T-helper 17 cell (primary cell): ENCODE results near the gene INCA1. TPM values are rescaled to one million over a fixed set of nuclear protein-coding genes. Genes with fewer than 3 reads are reported as not detected.
A peak's percentile ranks its signal among the peaks of the same experiment; 100 is the strongest.
"Not testable (repeated sequence)": the region's sequence is repeated elsewhere in the genome, so short reads cannot be mapped to it uniquely, and the experiment has no call there.

Experiments used
- ATAC-seq: fragments of 150-1000 bp; cut with Tn5 transposase; 2 replicates; pipeline ENCODE4 v1.10.0; 2021; ENCODE audit warnings: mild to moderate bottlenecking, moderate library complexity
- DNase-seq, 3 donors: peaks; one replicate each; pipeline versions ENCODE4 v3.0.0 to v3.0.0-alpha.2; 2020 to 2021
- H3K9me3 ChIP-seq: one replicate; pipeline ENCODE4 v1.7.0; 2013; ENCODE audit warnings: low read length, mild to moderate bottlenecking; ENCODE audit not compliant: control insufficient read depth, poor library complexity, severe bottlenecking
- H3K27ac Mint-ChIP-seq: one replicate; pipeline ENCODE4 v1.8.0; 2022; ENCODE audit warnings: mild to moderate bottlenecking, moderate library complexity, mixed read lengths
- H3K27me3 Mint-ChIP-seq: one replicate; pipeline ENCODE4 v1.8.0; 2022; ENCODE audit warnings: mixed read lengths
- H3K36me3 Mint-ChIP-seq: one replicate; pipeline ENCODE4 v1.8.0; 2022; ENCODE audit warnings: low read depth, mixed read lengths
- H3K4me1 Mint-ChIP-seq: one replicate; pipeline ENCODE4 v1.8.0; 2022; ENCODE audit warnings: mild to moderate bottlenecking, mixed read lengths
- H3K4me3 Mint-ChIP-seq: one replicate; pipeline ENCODE4 v1.8.0; 2022; ENCODE audit warnings: mild to moderate bottlenecking, moderate library complexity, mixed read lengths
- total RNA-seq, 4 donors: library from RNA in 2 of 4; stranded (reverse) in 2 of 4; gene quantifications; one replicate each; pipeline ENCODE4 v1.2.3 and lab custom pipeline; 2022 to 2026

Gene INCA1
- total RNA-seq = not detected
- 0 to 0.15 reads per million in 2 donors for total RNA-seq (lab: John Stamatoyannopoulos, UW)

- Mint-ChIP-seq H3K27me3 (no peaks in the 10 kb centered on the region), H3K4me1 (peaks cover 28% of the 10 kb centered on the region), H3K36me3 (no peaks in the 10 kb centered on the region), H3K27ac (peak within 1 kb of the TSS; percentile 88), H3K4me3 (peak within 1 kb of the TSS; percentile 92)
- ATAC-seq (peak; percentile 96), DNase-seq (peak; percentile 88 to 90 (median 88))
- H3K9me3 ChIP-seq = no peaks in the 10 kb centered on the region
Observed at GRCh38 chr17:4997302-4998026, at the start of gene INCA1, which contains the start of gene KIF1C. INCA1 (minus strand) TSS chr17:4997522; CDS start chr17:4994437, 3,085 bp downstream. KIF1C (plus strand) TSS chr17:4997950; CDS start chr17:5000247, 2,297 bp downstream.

- DNase-seq = no peak
Observed at GRCh38 chr17:5045496-5045895, 48.2 kb upstream of the INCA1 start.

GRCh38 chr17:5044630-5045029 lies 47.3 kb upstream of the INCA1 start:
- H3K4me3 Mint-ChIP-seq = no peak overlapping the region
- H3K36me3 Mint-ChIP-seq = no peaks in the 10 kb centered on the region
- DNase-seq (no peak), ATAC-seq (no peak)
- H3K4me1 Mint-ChIP-seq = peaks cover 47% of the 10 kb centered on the region
- peak overlapping the region; percentile 88 for H3K27ac Mint-ChIP-seq
- H3K27me3 Mint-ChIP-seq = no peaks in the 10 kb centered on the region
- no peaks in the 10 kb centered on the region for H3K9me3 ChIP-seq

More at GRCh38 chr17:5045496-5045895, 48.2 kb upstream of the INCA1 start:
- no peak overlapping the region for H3K4me3 Mint-ChIP-seq
- no peaks in the 10 kb centered on the region for H3K36me3 Mint-ChIP-seq
- peak overlapping the region; percentile 62 for H3K27ac Mint-ChIP-seq
- H3K9me3 ChIP-seq = no peaks in the 10 kb centered on the region
- ATAC-seq = peak; percentile 5
- H3K4me1 Mint-ChIP-seq = peaks cover 48% of the 10 kb centered on the region
- no peaks in the 10 kb centered on the region for H3K27me3 Mint-ChIP-seq

GRCh38 chr17:5043524-5043923 lies 46.2 kb upstream of the INCA1 start:
- Mint-ChIP-seq H3K4me1 (peaks cover 38% of the 10 kb centered on the region), H3K27ac (peak overlapping the region; percentile 88), H3K27me3 (no peaks in the 10 kb centered on the region), H3K36me3 (no peaks in the 10 kb centered on the region), H3K4me3 (peak overlapping the region; percentile 87)
- H3K9me3 ChIP-seq = no peaks in the 10 kb centered on the region
- DNase-seq (no peak), ATAC-seq (no peak)

- ATAC-seq (peak; percentile 69), DNase-seq (no peak)
- peak overlapping the region; percentile 88 for H3K27ac Mint-ChIP-seq
- H3K4me3 Mint-ChIP-seq = peak overlapping the region; percentile 87
- H3K9me3 ChIP-seq = no peaks in the 10 kb centered on the region
- peaks cover 31% of the 10 kb centered on the region for H3K4me1 Mint-ChIP-seq
- H3K27me3 Mint-ChIP-seq = no peaks in the 10 kb centered on the region
- no peaks in the 10 kb centered on the region for H3K36me3 Mint-ChIP-seq
Observed at GRCh38 chr17:5042157-5043022, 45.1 kb upstream of the INCA1 start.

GRCh38 chr17:5035315-5035714 lies 38.0 kb upstream of the INCA1 start, which contains the start of gene SLC52A1:
SLC52A1 (minus strand) TSS chr17:5035426; CDS start chr17:5034606, 820 bp downstream.
- DNase-seq = no peak
- Mint-ChIP-seq H3K36me3 (no peaks in the 10 kb centered on the region), H3K27me3 (no peaks in the 10 kb centered on the region), H3K27ac (no peak within 1 kb of the TSS), H3K4me3 (no peak within 1 kb of the TSS), H3K4me1 (peaks cover 18% of the 10 kb centered on the region)
- no peak for ATAC-seq
- no peaks in the 10 kb centered on the region for H3K9me3 ChIP-seq

- Mint-ChIP-seq H3K27ac (no peak overlapping the region), H3K27me3 (no peaks in the 10 kb centered on the region)
Observed at GRCh38 chr17:5034651-5035050, 37.3 kb upstream of the INCA1 start.

GRCh38 chr17:5034063-5034462 lies 36.7 kb upstream of the INCA1 start:
- H3K36me3 Mint-ChIP-seq = no peaks in the 10 kb centered on the region
- no peak for DNase-seq
- H3K4me3 Mint-ChIP-seq = no peak overlapping the region
- peaks cover 15% of the 10 kb centered on the region for H3K4me1 Mint-ChIP-seq
- no peaks in the 10 kb centered on the region for H3K27me3 Mint-ChIP-seq
- no peaks in the 10 kb centered on the region for H3K9me3 ChIP-seq
- no peak overlapping the region for H3K27ac Mint-ChIP-seq
- no peak for ATAC-seq

More at GRCh38 chr17:5034651-5035050, 37.3 kb upstream of the INCA1 start:
- no peaks in the 10 kb centered on the region for H3K9me3 ChIP-seq
- no peak overlapping the region for H3K4me3 Mint-ChIP-seq
- DNase-seq (no peak), ATAC-seq (no peak)
- H3K4me1 Mint-ChIP-seq = peaks cover 16% of the 10 kb centered on the region
- no peaks in the 10 kb centered on the region for H3K36me3 Mint-ChIP-seq

- peaks cover 15% of the 10 kb centered on the region for H3K4me1 Mint-ChIP-seq
- H3K9me3 ChIP-seq = no peaks in the 10 kb centered on the region
- H3K27ac Mint-ChIP-seq = no peak overlapping the region
- H3K4me3 Mint-ChIP-seq = no peak overlapping the region
- H3K27me3 Mint-ChIP-seq = no peaks in the 10 kb centered on the region
- no peak for ATAC-seq
- no peaks in the 10 kb centered on the region for H3K36me3 Mint-ChIP-seq
- DNase-seq = no peak
Observed at GRCh38 chr17:5033352-5034015, 36.2 kb upstream of the INCA1 start.

GRCh38 chr17:5032865-5033264 lies 35.5 kb upstream of the INCA1 start:
- DNase-seq (no peak), ATAC-seq (no peak)
- Mint-ChIP-seq H3K36me3 (no peaks in the 10 kb centered on the region), H3K4me3 (no peak overlapping the region), H3K27ac (no peak overlapping the region), H3K27me3 (no peaks in the 10 kb centered on the region), H3K4me1 (peaks cover 15% of the 10 kb centered on the region)
- no peaks in the 10 kb centered on the region for H3K9me3 ChIP-seq

GRCh38 chr17:5031365-5032082 lies 34.2 kb upstream of the INCA1 start:
- Mint-ChIP-seq H3K4me3 (peak overlapping the region; percentile 89), H3K4me1 (peaks cover 15% of the 10 kb centered on the region), H3K36me3 (no peaks in the 10 kb centered on the region), H3K27ac (peak overlapping the region; percentile 92), H3K27me3 (no peaks in the 10 kb centered on the region)
- ATAC-seq (peak; percentile 86), DNase-seq (peak; percentile 62 to 82 (median 69))
- no peaks in the 10 kb centered on the region for H3K9me3 ChIP-seq

- Mint-ChIP-seq H3K4me1 (peaks cover 15% of the 10 kb centered on the region), H3K27ac (peak overlapping the region; percentile 92), H3K4me3 (peak overlapping the region; percentile 89)
- H3K36me3 Mint-ChIP-seq, DNase-seq, H3K9me3 ChIP-seq, H3K27me3 Mint-ChIP-seq, ATAC-seq: not testable (repeated sequence)
Observed at GRCh38 chr17:5030168-5030567, 32.8 kb upstream of the INCA1 start.
